DMS 273 (cell line): ENCODE results near the gene RBBP8.
"Not testable (repeated sequence)": the region's sequence is repeated elsewhere in the genome, so short reads cannot be mapped to it uniquely, and the experiment has no call there.

Source experiments
- DNase-seq: peaks from one replicate; lab custom pipeline; 2025; ENCODE audit not compliant: unreplicated experiment; lab: John Stamatoyannopoulos, UW

Gene RBBP8

GRCh38 chr18:22939649-22940048, 6.5 kb downstream of the RBBP8 start:
- DNase-seq: no peak

- no peak for DNase-seq
Measured at GRCh38 chr18:22943847-22944246, 10.7 kb downstream of the RBBP8 start.

GRCh38 chr18:22946217-22946616, 13.1 kb downstream of the RBBP8 start:
- DNase-seq: no peak

- DNase-seq: no peak
Measured at GRCh38 chr18:22946846-22947245, 13.7 kb downstream of the RBBP8 start.

GRCh38 chr18:22951823-22952222, 18.7 kb downstream of the RBBP8 start:
- DNase-seq: no peak

GRCh38 chr18:22952525-22952924, 19.4 kb downstream of the RBBP8 start:
- DNase-seq: no peak

- not testable (repeated sequence) for DNase-seq
Measured at GRCh38 chr18:22953982-22954381, 20.9 kb downstream of the RBBP8 start.

GRCh38 chr18:22956226-22956625, 23.1 kb downstream of the RBBP8 start:
- no peak for DNase-seq

- no peak for DNase-seq
Measured at GRCh38 chr18:22961156-22961555, 28.0 kb downstream of the RBBP8 start.

- no peak for DNase-seq
Measured at GRCh38 chr18:22962004-22962403, 28.9 kb downstream of the RBBP8 start.

GRCh38 chr18:22964116-22964515, 31.0 kb downstream of the RBBP8 start:
- no peak for DNase-seq

- no peak for DNase-seq
Measured at GRCh38 chr18:22964722-22965121, 31.6 kb downstream of the RBBP8 start.

- DNase-seq: no peak
Measured at GRCh38 chr18:22971038-22971437, 37.9 kb downstream of the RBBP8 start.

- no peak for DNase-seq
Measured at GRCh38 chr18:22974001-22974400, 40.9 kb downstream of the RBBP8 start.

GRCh38 chr18:22974707-22975106, 41.6 kb downstream of the RBBP8 start:
- DNase-seq: no peak

GRCh38 chr18:22975508-22975907, 42.4 kb downstream of the RBBP8 start:
- no peak for DNase-seq

GRCh38 chr18:22977847-22978701, 44.9 kb downstream of the RBBP8 start:
- no peak for DNase-seq

- no peak for DNase-seq
Measured at GRCh38 chr18:22980394-22980793, 47.3 kb downstream of the RBBP8 start.

GRCh38 chr18:22981274-22982133, 48.4 kb downstream of the RBBP8 start:
- no peak for DNase-seq

GRCh38 chr18:22983175-22983574, 50.0 kb downstream of the RBBP8 start:
- peak; percentile 46 for DNase-seq

GRCh38 chr18:22985250-22985649, 52.1 kb downstream of the RBBP8 start:
- no peak for DNase-seq
